ENCODE measurements around the gene ROBO1. TPM values are rescaled to one million over a fixed set of nuclear protein-coding genes. Genes with fewer than 3 reads are reported as not detected.

ROBO1 gene
- total RNA-seq, 1 experiment from 2014 or later, result 14.2 TPM

GRCh38 chr3:79012946-79013362 is 754.8 kb downstream of the ROBO1 start:
- DNase-seq (ENCODE audit: low read depth), result no peak

GRCh38 chr3:79012530-79012913 is 755.3 kb downstream of the ROBO1 start:
- no peak for DNase-seq (ENCODE audit: low read depth)

- DNase-seq (ENCODE audit: low read depth), result no peak
These were observed 755.8 kb downstream of the ROBO1 start for GRCh38 chr3:79011821-79012529.

DNA sequence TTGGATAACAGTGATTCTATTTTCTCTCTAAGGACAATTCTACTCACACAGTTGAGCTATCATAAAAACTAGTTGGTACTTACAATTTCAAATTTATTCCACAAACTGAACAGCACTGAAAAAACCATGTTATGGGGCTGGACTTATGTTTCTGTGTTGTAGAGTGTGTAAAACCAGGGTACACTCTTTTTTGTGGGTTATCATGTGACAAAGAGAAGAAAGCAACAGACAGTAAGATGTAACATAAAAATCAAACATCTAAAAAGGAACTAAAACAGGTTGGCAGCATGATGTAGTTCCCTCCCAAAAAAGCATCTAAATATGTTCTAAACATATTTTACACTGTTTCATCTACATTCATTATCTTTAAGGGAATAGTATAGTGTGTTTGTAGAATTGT is 757.9 kb downstream of the ROBO1 start:
- DNase-seq (ENCODE audit: low read depth), result no peak

DNA sequence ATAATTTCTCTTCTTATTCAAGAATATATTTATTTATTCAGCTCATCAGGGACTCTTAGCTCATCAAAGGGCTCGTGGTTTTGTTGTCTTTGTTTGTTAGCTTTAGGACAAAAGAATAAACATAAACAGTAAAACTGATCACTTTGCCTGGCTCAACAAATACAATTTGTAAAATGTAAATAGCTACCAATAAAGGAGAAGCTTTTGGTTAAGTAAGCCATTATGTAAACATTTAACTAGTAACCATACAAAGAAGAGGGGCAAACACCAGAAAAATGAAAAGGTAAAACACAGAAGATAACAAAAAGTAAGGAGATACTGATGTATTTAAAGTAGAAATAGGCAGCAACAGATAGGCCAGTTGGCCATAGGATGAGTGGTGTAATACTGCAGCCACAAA is 761.7 kb downstream of the ROBO1 start:
- DNase-seq (ENCODE audit: low read depth), result no peak

- peak; percentile 7 for DNase-seq (ENCODE audit: low read depth)
These were observed 762.7 kb downstream of the ROBO1 start for GRCh38 chr3:79005084-79005483.

GRCh38 chr3:79003994-79004393 is 763.8 kb downstream of the ROBO1 start:
- DNase-seq (ENCODE audit: low read depth), result no peak

- no peak for DNase-seq (ENCODE audit: low read depth)
These were observed 765.1 kb downstream of the ROBO1 start for GRCh38 chr3:79002465-79003372.

DNA sequence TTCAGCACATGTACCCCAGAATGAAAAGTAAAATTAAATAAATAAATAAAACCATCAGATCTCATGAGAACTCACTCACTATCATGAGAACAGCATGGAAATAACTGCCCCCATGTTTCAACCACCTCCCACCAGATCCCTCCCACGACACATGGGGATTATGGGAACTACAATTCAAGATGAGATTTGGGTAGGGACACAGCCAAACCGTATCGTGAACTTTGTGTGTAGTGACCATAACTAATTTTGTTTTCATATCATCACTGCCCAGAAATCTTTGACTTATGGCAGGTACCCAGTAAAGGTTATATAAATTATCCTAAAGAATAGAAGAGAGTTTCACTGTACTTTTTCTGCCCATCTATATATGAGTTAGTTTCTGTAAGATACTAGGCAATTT is 766.5 kb downstream of the ROBO1 start:
- no peak for DNase-seq (ENCODE audit: low read depth)

GRCh38 chr3:78999139-78999538 is 768.7 kb downstream of the ROBO1 start:
- DNase-seq (ENCODE audit: low read depth), result no peak

DNA sequence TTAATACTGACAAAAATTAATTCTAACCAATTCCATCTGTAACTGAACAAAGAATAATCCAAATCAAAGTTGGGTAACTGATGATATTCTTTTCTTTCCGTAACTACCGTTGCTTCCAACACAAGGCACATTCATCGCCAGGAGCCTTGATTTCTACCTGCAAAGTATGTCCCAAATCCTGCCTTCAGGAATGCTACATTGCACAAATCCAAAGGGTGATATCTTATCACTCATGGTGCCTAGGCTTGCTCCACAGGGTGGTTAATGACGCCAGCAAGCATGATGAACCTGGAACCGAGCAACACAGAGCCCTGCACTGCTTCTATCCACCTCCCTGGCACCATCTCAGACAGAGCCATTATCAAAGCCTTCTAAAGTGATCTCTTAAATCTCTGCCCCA is 772.7 kb downstream of the ROBO1 start:
- no peak for DNase-seq (ENCODE audit: low read depth)

DNA sequence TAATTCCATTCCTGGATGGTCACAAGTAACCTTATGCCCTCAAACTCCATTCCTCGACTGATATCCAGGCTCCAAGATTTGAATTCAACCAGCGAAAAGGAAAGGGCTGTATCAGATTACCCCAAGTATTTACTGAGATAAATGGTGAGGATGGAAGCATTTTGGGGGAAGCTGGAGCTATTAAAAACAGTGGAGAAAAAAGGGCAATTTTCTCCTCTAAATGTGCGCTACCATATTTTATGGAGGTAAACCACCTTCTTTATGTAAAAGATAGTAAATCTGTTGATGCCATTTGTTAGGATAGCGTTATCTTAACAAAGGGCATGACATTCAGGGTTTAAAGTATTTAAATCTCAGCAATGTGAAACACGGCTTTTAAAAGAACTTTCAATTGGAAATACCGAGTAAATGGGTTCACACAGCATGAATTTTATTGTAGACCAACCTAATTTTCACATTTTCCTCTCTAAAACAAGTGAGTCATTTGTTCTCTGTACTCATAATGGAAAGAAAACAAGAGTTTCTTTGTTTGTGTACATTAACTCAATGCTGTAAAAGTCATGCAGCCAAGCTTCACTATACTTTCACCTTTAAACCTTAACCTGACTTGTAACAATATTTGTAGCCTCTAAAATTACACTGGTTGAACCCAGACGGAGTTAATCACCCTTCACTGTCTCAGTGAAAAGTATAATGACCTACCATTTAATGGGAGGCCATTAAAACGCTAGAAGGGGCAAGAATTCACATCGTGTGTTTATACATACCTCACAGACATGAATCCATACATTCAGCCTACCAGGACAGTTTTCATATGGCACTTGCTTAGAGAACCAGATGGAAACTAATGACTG is 773.4 kb downstream of the ROBO1 start:
- no peak for DNase-seq (ENCODE audit: low read depth)

DNA sequence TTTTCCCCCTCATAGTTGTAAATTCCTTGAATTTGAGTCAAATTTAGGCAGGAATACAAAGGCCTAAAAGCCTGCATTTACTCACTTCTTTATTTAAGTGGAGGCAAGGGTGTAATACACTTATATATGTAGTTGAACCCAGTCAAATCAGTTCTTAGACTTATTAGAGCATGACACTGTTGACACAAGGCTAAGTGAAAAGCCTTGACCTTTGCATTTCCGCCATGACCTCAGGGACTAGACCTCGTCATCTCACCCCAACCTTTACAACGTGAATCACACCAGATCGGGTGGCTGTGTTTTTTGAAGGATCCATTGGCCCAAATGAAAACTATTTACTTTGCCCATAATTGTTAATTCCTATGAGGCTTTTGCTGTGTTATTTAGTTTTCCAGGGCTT is 774.4 kb downstream of the ROBO1 start:
- no peak for DNase-seq (ENCODE audit: low read depth)

DNA sequence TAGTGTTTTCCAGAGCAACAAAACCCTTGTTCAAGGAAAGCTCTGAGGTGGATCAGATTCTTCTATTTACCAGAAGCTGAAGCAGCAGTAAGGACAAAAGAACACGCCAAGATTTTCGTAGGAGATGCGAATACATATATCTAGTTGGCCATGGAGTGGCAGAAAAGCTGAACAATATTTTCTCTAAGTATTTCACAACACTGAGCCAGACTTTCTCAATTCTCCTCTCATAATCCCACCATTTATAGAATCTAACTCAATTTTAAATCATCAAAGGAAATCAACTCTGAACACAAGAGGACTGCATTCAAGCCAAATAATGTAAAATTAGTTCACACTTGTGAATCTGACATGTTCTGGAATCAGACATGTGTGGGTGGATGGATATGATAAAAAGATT is 775.0 kb downstream of the ROBO1 start:
- DNase-seq (ENCODE audit: low read depth), result no peak

GRCh38 chr3:78992400-78992799 is 775.4 kb downstream of the ROBO1 start:
- no peak for DNase-seq (ENCODE audit: low read depth)

DNA sequence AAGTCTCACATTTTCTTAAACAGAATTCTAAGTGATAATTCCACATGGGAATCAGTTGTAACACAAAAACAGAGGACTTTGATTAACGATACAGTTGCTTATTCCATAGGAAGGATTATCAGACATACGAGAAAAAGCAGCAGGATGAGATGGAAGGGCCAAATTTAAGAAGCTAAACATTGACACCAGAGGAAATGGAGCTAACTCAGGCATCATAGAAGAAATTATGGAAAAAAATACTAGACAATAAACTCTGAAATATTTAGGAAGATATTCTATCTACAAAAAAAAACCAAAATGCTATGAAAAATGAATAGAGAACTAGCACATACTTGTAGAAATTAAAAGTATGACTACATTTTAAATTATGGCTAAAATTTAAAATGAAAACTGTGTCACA is 776.1 kb downstream of the ROBO1 start:
- no peak for DNase-seq (ENCODE audit: low read depth)

- DNase-seq (ENCODE audit: low read depth), result no peak
These were observed 777.6 kb downstream of the ROBO1 start for GRCh38 chr3:78990156-78990555.

DNA sequence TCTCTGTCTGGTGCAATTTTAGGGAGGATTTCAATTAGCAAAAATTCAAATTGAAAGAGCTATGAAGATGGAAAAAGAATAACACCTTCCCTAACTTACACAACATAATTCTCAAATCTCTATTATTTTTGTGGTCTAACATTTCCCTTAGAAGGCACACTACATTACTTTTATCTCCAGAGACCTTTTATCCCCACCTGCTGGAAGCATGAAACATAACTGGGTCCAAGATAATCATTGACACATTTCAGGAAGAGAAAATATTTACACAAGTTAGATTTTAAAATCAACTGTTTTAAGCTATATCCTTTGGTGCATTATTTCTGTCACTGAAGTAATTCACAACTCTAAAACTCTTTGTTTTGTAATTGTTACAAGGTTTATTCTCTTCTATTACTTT is 779.5 kb downstream of the ROBO1 start:
- peak; percentile 11 for DNase-seq (ENCODE audit: low read depth)

- DNase-seq (ENCODE audit: low read depth), result no peak
These were observed 781.2 kb downstream of the ROBO1 start for GRCh38 chr3:78986416-78987101.

- DNase-seq (ENCODE audit: low read depth), result no peak
These were observed 781.8 kb downstream of the ROBO1 start for GRCh38 chr3:78985981-78986380.

DNA sequence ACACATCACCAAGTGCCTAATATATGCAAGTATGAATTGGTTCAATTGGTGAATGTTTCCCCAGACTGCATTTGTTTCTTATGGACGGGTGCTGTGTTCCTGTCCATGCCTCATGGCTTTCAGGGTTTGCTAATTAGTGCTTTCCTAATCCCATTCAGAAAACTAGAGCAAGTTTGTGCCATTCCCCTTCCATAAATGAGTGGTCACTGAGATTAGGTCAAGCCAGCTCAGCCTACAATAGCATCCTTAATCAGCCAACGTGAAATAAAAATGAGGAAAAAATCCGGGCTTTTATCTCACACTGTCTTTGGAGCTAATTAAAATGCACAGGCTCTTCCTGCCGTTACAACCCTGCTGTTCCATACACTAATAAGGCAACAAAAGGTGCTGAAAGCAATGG is 788.8 kb downstream of the ROBO1 start:
- DNase-seq (ENCODE audit: low read depth), result no peak

- peak; percentile 11 for DNase-seq (ENCODE audit: low read depth)
These were observed 789.8 kb downstream of the ROBO1 start for GRCh38 chr3:78978037-78978436.

All from M059J (cell line).